DMS 273 treated with DMSO at 0.1 percent for 48 hours (cell line): ENCODE data around the gene RPL18.
"Not testable (repeated sequence)": the region's sequence is repeated elsewhere in the genome, so short reads cannot be mapped to it uniquely, and the experiment has no call there.

Experiments used
- DNase-seq: peaks from one replicate; lab custom pipeline; 2025; lab: John Stamatoyannopoulos, UW

RPL18 gene

DNA sequence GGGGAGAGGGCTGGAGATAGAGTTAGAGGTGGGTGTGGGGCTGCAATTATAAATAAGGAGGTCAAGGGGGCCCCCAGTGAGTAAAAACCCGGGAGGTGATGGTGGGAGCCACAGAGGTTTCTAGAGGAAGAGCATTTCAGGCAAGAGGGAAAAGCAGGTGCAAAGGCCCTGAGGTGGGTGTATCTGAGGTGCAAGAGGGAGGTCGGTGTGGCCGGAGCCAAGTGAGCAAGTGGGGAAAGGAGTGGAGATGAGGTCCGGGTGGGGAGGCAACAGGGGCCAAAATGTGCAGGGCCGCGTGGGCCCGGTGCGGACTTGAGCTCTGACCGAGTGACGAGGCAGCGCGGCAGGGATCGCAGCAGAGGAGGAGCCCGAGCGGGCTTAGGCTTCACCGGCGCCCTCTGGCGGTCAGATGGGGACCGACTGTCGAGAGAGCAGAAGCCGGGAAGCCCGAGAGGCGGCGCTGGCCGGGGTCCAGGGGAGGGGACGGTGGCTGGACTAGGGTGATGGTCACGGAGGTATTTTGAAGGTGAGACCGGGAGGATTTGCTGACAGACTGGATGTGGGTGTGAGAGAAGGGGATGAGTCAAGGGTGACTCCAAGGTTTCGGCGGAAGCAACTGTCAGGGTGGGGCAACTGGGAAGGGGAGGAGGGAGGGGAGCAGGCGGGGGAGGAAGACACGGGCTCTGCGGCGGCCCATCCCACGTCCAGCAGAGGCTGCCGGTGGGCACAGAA lies 30.1 kb downstream of the RPL18 start:
- DNase-seq: peak; percentile 30

DNA sequence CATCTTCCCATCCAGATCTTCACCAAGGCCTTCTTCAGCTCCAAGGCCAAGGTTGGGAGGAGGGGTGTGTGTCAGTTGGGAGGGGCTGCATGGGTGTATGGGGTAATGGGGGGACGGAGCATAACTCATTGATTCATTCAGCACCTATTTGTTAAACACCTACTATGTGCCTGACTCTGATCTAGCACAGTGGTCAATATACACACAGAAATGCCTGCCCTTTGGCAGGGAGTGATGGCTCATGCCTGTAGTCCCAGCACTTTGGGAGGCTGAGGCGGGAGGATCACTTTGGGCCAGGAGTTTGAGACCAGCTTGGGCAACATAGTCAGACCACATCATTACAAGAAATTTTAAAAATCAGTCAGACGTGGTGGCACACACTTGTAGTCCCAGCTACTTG lies 31.6 kb downstream of the RPL18 start:
- no peak for DNase-seq

DNA sequence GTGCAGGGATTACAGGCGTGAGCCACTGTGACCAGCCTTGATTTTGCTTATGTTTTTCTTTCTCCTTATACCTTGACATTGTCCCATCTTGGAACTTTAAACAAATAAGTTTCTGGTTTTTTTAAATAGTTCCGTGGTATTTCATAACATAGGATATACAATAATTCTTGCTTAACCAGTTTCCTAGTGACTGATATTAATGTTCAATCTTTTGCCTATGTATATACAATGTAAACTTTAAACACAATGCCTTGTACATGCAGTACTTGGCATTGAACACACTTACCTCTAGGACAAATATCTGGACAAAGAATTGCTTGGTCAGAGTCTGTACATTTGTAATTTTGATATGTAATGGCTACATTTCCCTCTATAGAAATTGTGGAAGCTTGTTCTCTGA lies 36.8 kb downstream of the RPL18 start:
- no peak for DNase-seq

DNA sequence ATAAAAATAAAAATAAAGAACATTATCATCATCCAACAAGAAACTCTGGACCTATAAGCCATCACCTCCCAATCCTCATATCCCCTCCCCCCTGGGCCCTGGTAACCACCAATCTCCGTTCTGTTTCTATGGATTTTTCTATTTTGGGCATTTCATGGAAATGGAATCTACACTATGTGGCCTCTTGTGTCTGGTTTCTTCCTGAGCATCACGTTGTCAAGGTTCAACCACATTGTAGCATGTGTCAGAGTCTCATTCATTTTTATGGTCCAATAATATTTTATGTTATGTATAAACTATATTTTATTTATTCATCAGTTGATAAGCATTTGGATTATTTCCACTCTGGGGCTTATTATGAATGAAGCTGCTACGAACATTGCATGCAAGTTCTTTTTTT lies 40.1 kb downstream of the RPL18 start:
- no peak for DNase-seq

DNA sequence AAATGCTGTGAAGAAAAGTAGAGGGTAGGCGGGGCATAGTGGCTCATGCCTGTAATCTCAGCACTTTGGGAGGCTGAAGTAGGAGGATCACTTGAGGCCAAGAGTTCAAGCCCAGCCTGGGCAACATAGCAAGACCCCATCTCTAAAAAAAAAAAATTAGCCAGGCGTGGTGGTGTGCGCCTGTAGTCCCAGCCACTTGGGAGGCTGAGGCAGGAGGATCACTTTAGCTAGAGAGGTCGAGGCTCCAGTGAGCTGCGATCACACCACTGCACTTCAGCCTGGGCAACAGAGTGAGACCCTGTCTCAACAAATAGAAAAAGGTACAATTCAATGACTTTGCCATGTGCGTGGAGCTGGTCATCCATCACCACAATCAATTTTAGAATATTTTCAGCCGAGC lies 41.1 kb downstream of the RPL18 start:
- not testable (repeated sequence) for DNase-seq

DNA sequence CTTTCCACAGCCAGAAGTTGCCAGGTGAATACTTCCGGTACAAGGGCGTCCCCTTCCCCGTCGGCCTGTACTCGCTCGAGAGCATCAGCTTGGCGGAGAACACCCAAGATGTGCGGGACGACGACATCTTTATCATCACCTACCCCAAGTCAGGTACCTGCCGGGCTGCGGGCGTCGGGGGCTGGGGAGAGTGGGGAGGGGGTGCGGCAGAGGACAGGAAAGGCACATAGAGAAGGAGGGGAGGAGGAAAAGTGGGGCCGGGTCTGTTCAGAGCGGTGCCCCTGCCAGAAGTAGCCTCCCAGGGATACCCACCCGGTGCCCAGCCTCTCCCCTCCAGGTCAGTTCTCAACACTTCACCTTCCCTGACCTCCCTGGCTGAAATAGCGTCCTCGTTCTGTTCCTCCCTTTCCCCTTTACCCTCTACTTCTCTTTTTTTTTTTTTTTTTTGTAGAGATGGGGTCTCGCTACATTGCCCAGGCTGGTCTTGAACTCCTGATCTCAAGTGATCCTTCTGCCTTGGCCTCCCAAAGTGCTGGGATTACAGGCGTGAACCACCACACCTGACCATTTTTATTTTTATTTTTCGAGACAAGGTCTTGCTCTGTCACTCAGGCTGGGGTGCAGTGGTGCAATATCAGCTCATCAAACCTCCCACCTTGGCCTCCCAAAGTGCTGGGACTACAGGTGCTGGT lies 42.9 kb downstream of the RPL18 start:
- no peak for DNase-seq

DNA sequence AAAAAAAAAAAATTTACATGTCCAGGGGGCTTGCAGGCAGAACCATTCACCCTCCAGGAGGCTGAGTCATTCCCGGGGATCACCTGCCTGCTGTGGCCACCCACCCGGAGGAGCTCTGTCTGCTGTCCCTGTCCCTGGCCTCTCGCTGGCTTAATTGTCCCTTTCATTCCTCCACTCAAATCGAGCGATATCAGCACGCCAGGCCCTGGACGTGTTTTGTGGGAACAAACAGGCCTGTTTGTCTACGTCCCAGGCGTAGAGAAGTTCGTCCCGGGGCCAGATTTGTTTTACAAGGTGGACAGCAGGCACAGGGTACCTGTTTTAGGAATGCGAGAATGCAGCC lies 45.8 kb downstream of the RPL18 start:
- DNase-seq: no peak

DNA sequence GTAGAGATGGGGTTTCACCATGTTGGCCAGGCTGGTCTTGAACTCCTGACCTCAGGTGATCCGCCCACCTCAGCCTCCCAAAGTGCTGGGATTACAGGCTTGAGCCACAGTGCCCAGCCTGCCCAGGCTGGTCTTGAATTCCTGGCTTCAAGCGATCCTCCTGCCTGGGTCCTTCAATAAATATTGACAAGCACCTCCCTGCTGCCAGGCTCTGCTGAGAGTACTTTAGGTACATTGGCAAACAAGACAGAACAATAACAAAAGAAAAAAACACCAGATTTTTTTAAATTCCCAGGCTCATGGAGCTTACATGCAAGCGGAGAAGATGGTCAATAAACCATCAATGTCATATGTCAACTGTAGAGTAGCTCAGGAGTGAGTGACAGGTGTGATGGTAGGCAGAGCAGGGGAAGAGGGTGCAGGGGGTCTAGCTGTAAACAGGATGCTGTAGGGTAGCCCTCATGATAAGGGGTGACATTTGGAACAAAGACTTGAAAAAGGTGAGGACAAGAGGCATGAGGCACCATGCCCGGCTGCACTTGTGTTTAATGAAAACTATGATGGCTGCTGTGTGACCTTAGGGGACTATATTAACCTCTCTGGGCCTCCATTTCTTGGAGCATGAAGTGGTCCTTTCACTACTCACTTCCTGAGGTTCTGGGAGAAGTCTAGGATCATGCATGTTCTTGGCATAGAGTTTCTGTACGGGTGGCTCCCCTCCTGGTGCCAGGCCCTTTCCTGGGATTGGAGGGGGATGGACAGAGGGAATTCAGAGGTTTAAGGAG lies 47.4 kb downstream of the RPL18 start:
- no peak for DNase-seq

DNA sequence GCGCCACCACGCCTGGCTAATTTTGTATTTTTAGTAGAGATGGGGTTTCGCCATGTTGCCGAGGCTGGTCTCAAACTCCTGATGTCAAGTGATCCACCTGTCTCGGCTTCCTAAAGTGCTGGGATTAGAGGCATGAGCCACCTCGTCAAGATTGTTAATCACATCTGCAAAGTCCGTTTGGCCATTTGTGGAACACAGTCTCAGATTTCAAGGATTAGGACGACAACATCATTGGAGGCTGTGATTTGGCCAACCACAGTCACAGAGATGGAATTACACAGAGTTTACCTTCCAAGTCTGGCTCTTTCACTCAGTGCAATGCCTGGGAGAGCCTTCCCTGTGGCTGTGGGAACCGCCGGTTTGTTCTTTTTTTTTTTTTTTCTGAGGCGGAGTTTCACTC lies 49.2 kb downstream of the RPL18 start:
- no peak for DNase-seq

DNA sequence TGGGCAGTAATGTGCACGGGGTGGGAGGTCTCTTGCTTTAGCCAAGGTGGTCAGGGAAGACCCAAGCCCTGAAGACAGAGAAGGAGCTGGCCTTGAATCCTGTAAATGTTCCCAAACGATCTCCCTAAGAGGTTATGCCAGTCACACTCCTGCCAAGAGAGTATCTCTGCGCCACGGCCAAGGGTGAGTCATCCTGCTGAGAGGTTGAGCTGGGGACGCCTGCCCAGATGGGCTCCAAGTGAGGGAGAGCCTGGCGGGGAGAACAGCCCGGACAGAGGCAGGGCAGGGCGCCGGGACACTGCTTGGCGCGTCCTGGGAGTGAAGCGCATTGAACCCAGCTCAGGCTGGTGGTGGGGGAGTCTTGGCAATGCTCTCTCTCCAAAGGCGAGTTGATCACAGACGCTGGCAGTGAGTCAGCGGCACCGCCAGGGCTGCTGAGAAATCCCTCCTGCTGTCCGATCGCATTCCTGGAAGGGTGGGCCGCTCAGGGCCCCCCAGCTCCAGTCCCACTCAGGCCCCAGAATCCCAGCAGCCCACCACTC lies 50.6 kb downstream of the RPL18 start:
- peak; percentile 81 for DNase-seq
